ENCODE data around the gene SERPINB1.

DNA sequence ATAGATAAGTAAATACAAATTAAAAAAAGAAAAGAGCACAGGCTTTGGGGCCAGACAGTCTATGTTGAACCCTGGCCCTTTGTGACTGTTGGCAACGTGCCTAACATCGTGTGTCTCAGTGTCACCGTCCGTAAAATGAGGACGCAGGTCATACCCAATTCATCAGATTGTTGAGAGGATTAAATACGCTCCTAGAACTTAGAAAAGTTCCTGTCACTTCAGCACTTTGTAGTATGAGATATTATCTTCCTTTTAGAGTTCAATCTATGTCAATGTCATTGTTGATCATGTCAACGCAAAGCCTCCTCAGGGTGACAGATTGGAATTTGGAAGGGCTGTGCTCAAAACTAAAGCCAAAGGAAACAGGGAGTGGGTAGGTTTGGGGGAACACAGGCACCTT, 21.7 kb downstream of the SERPINB1 start:
- TF ChIP-seq EZH2phosphoT487 (conservative IDR thresholded peaks at IDR 0.05; ENCODE audit: low read length), result no peak
- TF ChIP-seq, protein P1, sequence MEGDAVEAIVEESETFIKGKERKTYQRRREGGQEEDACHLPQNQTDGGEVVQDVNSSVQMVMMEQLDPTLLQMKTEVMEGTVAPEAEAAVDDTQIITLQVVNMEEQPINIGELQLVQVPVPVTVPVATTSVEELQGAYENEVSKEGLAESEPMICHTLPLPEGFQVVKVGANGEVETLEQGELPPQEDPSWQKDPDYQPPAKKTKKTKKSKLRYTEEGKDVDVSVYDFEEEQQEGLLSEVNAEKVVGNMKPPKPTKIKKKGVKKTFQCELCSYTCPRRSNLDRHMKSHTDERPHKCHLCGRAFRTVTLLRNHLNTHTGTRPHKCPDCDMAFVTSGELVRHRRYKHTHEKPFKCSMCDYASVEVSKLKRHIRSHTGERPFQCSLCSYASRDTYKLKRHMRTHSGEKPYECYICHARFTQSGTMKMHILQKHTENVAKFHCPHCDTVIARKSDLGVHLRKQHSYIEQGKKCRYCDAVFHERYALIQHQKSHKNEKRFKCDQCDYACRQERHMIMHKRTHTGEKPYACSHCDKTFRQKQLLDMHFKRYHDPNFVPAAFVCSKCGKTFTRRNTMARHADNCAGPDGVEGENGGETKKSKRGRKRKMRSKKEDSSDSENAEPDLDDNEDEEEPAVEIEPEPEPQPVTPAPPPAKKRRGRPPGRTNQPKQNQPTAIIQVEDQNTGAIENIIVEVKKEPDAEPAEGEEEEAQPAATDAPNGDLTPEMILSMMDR (IDR thresholded peaks at IDR 0.05; ENCODE audit: insufficient read depth, low read length, poor library complexity, severe bottlenecking), result no peak

All from SU-DHL-6 (cell line).